ENCODE data around the gene CLEC16A.

The CLEC16A gene

DNA sequence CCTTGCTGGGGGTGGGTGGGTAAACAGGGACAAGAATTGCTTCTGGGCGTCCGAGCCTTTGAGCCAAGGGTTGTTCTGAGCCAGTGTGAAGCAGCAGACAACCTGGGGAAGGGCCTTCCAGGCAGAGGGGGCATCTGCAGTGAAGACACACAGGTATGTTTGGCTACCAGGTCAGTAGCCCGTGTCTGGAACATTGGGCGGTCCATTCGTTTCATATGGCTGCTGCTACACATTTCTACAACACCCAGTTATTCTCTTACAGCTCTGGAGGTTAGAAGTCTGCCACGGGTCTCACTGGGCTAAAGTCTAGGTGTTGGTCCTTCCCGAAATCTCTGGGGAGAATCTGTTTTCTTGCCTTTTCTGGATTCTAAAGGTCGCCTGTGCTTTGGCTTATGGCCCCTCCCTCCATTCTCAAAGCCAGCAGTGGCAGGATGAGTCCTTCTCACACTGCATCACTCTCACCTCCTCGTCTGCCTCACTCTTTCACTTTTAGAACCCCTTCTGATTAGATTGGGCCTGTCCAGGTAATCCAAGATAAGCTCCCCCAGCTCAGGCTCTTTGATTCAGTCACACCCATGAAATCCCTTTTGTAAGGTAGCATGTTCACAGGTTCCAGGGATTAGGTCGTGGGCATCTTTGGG, 136.1 kb downstream of the CLEC16A start:
- TF ChIP-seq, protein P1, sequence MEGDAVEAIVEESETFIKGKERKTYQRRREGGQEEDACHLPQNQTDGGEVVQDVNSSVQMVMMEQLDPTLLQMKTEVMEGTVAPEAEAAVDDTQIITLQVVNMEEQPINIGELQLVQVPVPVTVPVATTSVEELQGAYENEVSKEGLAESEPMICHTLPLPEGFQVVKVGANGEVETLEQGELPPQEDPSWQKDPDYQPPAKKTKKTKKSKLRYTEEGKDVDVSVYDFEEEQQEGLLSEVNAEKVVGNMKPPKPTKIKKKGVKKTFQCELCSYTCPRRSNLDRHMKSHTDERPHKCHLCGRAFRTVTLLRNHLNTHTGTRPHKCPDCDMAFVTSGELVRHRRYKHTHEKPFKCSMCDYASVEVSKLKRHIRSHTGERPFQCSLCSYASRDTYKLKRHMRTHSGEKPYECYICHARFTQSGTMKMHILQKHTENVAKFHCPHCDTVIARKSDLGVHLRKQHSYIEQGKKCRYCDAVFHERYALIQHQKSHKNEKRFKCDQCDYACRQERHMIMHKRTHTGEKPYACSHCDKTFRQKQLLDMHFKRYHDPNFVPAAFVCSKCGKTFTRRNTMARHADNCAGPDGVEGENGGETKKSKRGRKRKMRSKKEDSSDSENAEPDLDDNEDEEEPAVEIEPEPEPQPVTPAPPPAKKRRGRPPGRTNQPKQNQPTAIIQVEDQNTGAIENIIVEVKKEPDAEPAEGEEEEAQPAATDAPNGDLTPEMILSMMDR (conservative IDR thresholded peaks at IDR 0.05; ENCODE audit: low read depth), result no peak
- H3K27ac ChIP-seq, result no peak overlapping the region
- DNase-seq (ENCODE audit: low spot score), result no peak
- ChIA-PET CTCF (no interaction called here), POLR2A (ENCODE audit: low non-redundant PET) (no interaction called here)

DNA sequence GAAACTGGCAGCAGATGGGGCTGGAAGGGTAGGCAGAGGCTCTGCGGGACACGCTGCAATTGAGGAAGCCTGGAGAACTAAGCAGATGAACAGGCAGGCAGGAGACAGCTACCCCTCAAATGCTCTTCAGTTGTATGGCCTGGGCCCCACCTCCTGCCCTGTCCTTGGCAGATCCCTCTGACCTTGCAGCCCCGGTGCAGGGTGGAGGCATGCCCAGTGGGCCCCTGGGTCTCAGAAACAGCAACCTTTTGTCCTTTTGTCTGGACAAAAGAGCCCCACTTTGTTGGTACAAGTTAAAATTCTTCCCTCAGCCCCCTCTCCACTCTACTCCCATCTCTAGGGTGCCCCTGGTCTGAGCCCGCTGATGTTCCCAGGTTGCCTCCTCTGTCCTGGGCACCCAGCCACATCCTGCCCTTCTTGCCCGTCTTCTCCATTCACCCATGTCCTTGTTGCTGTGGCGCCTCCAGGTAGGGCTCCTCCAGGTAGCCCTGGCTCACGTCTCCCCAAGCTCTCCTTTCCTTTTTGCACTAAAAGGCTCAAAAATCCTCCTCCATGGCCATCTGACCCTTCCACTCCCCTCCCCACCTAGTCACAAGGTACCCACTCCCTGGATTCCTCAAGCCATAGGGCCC, 136.8 kb downstream of the CLEC16A start:
- CTCF ChIA-PET, result no interaction called here
- no peak overlapping the region for H3K27ac ChIP-seq
- POLR2A ChIA-PET (ENCODE audit: low non-redundant PET), result no interaction called here
- DNase-seq (ENCODE audit: low spot score), result no peak
- TF ChIP-seq, protein P1 (conservative IDR thresholded peaks at IDR 0.05; ENCODE audit: low read depth), result no peak

DNA sequence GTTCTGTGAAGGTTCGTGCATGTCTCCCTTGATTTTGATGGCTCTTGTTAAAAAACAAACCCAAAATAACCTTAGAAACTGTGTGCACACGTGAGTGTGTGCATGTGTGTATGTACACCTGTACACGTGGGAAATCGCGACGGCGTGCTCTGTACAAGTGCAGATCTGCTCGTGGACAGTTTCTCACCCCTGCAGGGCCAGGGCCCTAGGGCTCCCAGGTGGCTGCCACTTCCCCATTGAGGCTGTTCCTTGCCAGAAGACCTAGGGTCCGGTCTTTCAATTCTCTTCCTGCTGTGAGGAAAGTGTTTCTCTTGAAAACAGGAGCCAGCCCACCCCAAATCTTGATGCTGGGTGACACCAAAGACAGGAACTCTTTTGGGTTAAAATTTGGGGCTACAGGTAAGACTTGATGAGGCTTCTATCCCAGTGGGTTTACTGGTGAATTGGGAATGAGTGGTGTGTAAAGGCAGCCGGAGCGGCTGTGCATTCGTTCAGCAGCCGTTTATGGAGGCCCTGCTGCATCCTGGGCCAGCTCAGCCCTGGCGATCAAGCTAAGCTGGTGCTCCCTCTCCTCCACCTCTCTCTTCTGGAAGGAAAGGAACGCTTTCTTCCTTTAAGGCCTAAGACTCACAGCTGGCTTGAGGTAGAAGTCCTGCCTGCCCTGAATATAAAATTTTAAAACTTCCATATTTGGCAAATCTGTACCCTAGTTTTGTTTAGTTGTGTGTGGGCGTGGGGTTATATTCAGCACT, 137.9 kb downstream of the CLEC16A start:
- ChIA-PET CTCF (no interaction called here), POLR2A (ENCODE audit: low non-redundant PET) (no interaction called here)
- TF ChIP-seq, protein P1 (conservative IDR thresholded peaks at IDR 0.05; ENCODE audit: low read depth), result no peak
- DNase-seq (ENCODE audit: low spot score), result no peak
- no peak overlapping the region for H3K27ac ChIP-seq

DNA sequence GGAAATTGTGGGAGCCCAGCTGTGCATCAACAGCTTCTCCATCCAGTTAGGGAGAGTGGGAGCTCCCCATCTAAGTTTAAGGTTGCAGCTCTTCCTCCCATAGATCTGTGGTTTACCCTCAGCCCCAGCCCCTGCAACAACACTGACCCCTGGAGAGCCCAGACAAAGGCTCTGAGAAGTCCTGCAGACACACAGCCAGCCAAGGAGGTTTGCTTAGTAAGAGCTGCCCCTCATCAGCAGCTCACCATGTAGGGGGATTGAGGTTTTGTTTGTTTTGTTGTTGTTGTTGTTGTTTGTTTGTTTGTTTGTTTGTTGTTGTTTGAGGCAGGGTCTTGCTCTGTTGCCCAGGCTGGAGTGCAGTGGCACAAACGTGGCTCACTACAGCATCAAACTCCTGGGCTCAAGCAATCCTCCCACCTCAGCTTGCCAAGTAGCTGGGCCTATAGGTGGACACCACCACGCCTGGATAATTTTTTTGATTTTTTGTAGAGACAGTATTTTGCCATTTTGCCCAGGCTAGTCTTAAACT, 138.6 kb downstream of the CLEC16A start:
- CTCF ChIA-PET, result no interaction called here
- DNase-seq (ENCODE audit: low spot score), result no peak
- POLR2A ChIA-PET (ENCODE audit: low non-redundant PET), result no interaction called here
- H3K27ac ChIP-seq, result no peak overlapping the region
- TF ChIP-seq, protein P1 (conservative IDR thresholded peaks at IDR 0.05; ENCODE audit: low read depth), result no peak

DNA sequence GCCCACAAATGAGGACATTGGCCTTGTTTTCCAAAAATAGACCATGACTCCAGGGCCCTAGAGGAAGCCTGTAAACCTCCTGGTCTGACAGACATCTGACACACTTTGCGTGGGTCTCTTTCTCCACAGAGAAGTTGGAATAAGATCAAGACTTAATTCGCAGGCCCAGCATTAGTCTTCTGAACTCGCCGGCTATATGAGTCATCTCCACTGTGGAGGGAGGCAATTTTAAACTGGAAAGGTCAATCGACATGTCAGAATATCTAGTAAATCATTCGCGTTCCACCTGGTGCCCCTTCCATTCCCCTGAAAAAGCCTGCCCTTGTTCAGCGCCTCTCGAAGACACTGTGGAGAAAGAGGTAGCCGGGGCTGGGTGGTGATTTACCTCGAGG, 140.1 kb downstream of the CLEC16A start:
- DNase-seq (ENCODE audit: low spot score), result no peak
- POLR2A ChIA-PET (ENCODE audit: low non-redundant PET), result no interaction called here
- CTCF ChIA-PET, result no interaction called here
- no peak overlapping the region for H3K27ac ChIP-seq
- TF ChIP-seq, protein P1 (conservative IDR thresholded peaks at IDR 0.05; ENCODE audit: low read depth), result no peak

DNA sequence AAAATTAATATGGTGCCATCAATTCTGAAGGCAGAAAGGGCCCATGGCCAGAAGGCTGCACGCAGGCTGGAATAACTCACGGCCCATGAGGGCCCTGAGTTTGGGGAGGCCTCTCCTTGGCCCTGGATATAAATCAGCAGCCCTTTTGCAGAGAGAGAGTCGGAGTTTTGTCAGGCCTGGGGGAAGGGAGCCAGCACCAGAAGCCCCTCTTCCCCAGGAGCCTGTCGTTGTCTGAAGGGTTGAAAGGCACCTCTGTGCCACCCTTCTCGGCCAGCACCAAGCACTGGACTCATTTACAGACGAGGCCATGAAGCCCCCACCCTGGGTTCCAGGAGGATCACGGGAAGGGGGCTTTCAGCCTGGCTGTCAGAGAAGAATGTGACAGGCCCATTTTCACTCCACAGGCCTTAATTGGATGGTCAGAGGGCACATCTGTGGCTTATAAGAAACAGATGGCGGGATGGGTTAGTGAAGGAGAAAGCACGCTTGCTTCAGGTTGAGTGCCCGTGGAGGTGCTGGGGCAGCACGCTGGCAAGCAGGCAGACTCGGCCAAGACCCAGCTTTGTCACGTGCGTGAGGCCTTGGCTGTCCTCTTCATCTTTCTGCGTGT, 140.6 kb downstream of the CLEC16A start:
- no peak for DNase-seq (ENCODE audit: low spot score)
- TF ChIP-seq, protein P1 (conservative IDR thresholded peaks at IDR 0.05; ENCODE audit: low read depth), result no peak
- CTCF ChIA-PET, result no interaction called here
- H3K27ac ChIP-seq, result no peak overlapping the region
- POLR2A ChIA-PET (ENCODE audit: low non-redundant PET), result no interaction called here

All from RWPE1 (cell line).